OCI-LY1 (cell line): ENCODE data around the gene MEP1A.

Source experiments
- EZH2 ChIP-seq: fragments of 200-600 bp; sonication (generic), shearing (Covaris generic); IDR thresholded peaks from 2 replicates; pipeline ENCODE4 v1.8.0; 2017; ENCODE audit warnings: borderline replicate concordance, mixed run types, mild to moderate bottlenecking, antibody characterized with exemption, low read length, moderate library complexity, mixed read lengths
- TF ChIP-seq, protein P1 (sequence below): fragments of 200-600 bp; sonication (generic), shearing (Covaris generic); IDR thresholded peaks from 2 replicates; pipeline ENCODE4 v1.5.1; 2017; ENCODE audit warnings: mild to moderate bottlenecking, antibody characterized with exemption, low read length, moderate library complexity, mixed read lengths

DNA sequence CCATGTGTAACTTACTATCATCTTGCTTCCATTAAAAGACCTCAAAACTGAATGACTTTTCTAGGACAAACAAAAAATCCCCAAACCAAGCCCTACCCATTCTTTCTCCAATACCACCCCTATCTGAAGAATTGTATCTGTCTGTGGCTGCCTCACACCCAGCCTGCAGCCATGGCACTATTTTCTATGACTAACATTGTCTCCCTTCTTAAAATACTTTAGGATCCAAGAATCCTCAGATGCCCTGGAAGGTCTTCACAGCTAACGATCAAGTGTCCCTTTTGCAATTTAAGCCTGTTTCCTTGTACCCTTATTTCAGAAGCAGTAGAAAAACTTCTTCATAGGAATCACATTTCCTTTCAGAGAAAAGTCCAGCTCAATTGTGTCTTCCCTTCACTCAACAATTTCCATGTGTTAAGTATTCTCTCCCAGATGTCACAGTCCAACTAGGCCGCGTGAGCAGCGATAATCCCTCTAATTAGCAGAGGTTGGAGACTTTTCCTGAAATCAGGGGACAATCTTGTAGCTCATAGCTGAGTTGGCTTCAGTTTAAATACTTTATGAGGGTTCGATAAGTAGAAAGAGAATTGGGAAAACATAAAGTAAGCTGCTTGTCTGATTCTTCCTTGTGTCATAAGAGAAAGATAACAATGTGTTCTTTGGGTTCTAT is 5.2 kb upstream of the MEP1A start:
- TF ChIP-seq, protein P1, sequence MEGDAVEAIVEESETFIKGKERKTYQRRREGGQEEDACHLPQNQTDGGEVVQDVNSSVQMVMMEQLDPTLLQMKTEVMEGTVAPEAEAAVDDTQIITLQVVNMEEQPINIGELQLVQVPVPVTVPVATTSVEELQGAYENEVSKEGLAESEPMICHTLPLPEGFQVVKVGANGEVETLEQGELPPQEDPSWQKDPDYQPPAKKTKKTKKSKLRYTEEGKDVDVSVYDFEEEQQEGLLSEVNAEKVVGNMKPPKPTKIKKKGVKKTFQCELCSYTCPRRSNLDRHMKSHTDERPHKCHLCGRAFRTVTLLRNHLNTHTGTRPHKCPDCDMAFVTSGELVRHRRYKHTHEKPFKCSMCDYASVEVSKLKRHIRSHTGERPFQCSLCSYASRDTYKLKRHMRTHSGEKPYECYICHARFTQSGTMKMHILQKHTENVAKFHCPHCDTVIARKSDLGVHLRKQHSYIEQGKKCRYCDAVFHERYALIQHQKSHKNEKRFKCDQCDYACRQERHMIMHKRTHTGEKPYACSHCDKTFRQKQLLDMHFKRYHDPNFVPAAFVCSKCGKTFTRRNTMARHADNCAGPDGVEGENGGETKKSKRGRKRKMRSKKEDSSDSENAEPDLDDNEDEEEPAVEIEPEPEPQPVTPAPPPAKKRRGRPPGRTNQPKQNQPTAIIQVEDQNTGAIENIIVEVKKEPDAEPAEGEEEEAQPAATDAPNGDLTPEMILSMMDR = no peak
- TF ChIP-seq EZH2 = no peak
